ENCODE data around the gene PTPN3. TPM values are rescaled to one million over a fixed set of nuclear protein-coding genes. Genes with fewer than 3 reads are reported as not detected.

The PTPN3 gene
- total RNA-seq, 2 donors from 2014 or later = 13.2 to 19.5 TPM

- Histone ChIP-seq H3K4me3 (no peak overlapping the region), H3K27ac (no peak overlapping the region), H3K4me1 (peaks cover 5% of the 10 kb centered on the region), H3K9me3 (no peaks in the 10 kb centered on the region), H3K27me3 (no peaks in the 10 kb centered on the region), H3K36me3 (replicated peaks in 1 of 2; ENCODE audit: insufficient read depth in 1 of 2, low read depth in 2 of 2) (peaks cover 0 to 6% of the 10 kb centered on the region in 2 donors)
- DNase-seq (no peak), ATAC-seq (no peak)
- intact Hi-C loops (cut with DNase I) = no loop called here
- TF ChIP-seq, protein P1, sequence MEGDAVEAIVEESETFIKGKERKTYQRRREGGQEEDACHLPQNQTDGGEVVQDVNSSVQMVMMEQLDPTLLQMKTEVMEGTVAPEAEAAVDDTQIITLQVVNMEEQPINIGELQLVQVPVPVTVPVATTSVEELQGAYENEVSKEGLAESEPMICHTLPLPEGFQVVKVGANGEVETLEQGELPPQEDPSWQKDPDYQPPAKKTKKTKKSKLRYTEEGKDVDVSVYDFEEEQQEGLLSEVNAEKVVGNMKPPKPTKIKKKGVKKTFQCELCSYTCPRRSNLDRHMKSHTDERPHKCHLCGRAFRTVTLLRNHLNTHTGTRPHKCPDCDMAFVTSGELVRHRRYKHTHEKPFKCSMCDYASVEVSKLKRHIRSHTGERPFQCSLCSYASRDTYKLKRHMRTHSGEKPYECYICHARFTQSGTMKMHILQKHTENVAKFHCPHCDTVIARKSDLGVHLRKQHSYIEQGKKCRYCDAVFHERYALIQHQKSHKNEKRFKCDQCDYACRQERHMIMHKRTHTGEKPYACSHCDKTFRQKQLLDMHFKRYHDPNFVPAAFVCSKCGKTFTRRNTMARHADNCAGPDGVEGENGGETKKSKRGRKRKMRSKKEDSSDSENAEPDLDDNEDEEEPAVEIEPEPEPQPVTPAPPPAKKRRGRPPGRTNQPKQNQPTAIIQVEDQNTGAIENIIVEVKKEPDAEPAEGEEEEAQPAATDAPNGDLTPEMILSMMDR (IDR thresholded peaks at IDR 0.05) = no peak
- TF ChIP-seq POLR2A (IDR thresholded peaks at IDR 0.05) = no peak
- WGBS, 2 donors = 63 to 67% methylated on average over 8 of the region's 8 CpGs
Measured at GRCh38 chr9:109458453-109459211, 39.5 kb downstream of the PTPN3 start.

DNA sequence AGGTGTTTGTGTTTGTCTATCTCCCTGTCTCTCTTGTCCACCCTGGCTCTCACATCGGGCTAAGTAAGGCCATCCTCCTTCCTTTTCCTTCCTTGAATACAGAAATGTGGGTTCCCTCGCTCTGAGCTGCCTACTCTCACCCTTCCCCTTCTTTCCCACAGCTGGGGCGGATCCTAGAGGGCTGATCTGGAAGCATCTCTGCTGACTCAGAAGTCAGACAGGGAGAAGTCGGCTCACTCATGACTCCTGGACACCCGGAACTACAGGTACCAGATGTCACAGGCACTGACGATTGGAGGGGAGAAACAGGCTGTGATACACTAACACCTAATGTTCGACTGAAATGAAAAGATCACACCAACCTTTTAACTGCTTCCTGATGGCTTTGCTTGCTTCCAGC, 41.3 kb downstream of the PTPN3 start:
- Histone ChIP-seq H3K4me1 (peaks cover 8% of the 10 kb centered on the region), H3K27ac (no peak overlapping the region), H3K4me3 (no peak overlapping the region), H3K36me3 (replicated peaks in 1 of 2; ENCODE audit: insufficient read depth in 1 of 2, low read depth in 2 of 2) (peaks cover 0 to 4% of the 10 kb centered on the region in 2 donors), H3K9me3 (no peaks in the 10 kb centered on the region), H3K27me3 (no peaks in the 10 kb centered on the region)
- no peak for DNase-seq
- ATAC-seq = no peak
- no peak for TF ChIP-seq POLR2A (IDR thresholded peaks at IDR 0.05)
- WGBS, 2 donors = 76 to 79% methylated on average over 7 of the region's 7 CpGs
- intact Hi-C loops (cut with DNase I) = no loop called here

- WGBS, 2 donors = 79 to 90% methylated on average over 9 to 10 of the region's 11 CpGs
- intact Hi-C loops (cut with DNase I) = no loop called here
- Histone ChIP-seq H3K9me3 (no peaks in the 10 kb centered on the region), H3K36me3 (replicated peaks in 1 of 2; ENCODE audit: insufficient read depth in 1 of 2, low read depth in 2 of 2) (peaks cover 0 to 4% of the 10 kb centered on the region in 2 donors), H3K27ac (no peak overlapping the region), H3K4me1 (peaks cover 8% of the 10 kb centered on the region), H3K27me3 (no peaks in the 10 kb centered on the region), H3K4me3 (no peak overlapping the region)
- TF ChIP-seq POLR2A (IDR thresholded peaks at IDR 0.05) = no peak
- TF ChIP-seq, protein P1 (IDR thresholded peaks at IDR 0.05) = no peak
- ATAC-seq (no peak), DNase-seq (no peak)
Measured at GRCh38 chr9:109455861-109456260, 42.2 kb downstream of the PTPN3 start.

- ATAC-seq = no peak
- DNase-seq = no peak
- Histone ChIP-seq H3K27me3 (no peaks in the 10 kb centered on the region), H3K27ac (no peak overlapping the region), H3K4me3 (no peak overlapping the region), H3K4me1 (peaks cover 8% of the 10 kb centered on the region), H3K36me3 (replicated peaks in 1 of 2; ENCODE audit: insufficient read depth in 1 of 2, low read depth in 2 of 2) (peaks cover 0 to 4% of the 10 kb centered on the region in 2 donors), H3K9me3 (no peaks in the 10 kb centered on the region)
- intact Hi-C loops (cut with DNase I) = no loop called here
- 81 to 83% methylated on average over 7 of the region's 7 CpGs for WGBS, 2 donors
- no peak for TF ChIP-seq POLR2A (IDR thresholded peaks at IDR 0.05)
- TF ChIP-seq, protein P1 (IDR thresholded peaks at IDR 0.05) = no peak
Measured at GRCh38 chr9:109455391-109455790, 42.7 kb downstream of the PTPN3 start.

DNA sequence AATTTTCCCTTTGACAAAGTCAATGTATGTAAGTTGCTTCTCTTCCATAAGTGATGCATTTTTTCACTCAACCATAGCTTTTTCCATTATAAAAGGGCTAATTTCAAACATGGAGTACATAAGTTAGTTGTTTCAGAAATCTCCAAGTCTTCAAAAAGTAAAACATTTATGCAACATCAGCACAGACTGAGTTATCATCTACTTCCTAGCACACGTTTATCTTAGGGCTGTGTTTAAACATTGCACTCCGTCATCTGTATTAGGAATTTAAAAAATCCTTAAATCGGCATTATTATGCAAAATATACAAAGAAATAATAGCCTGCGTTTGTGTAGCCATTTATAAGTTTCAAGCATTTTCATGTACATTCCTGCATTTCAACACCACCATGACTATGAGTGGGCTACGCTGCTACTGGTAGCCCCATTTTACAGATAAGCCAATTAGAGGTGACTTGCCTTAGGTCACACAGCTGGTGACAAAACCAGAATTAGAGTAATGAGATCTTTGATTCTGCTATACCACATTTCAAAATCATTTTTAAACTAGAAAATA, 43.4 kb downstream of the PTPN3 start:
- ATAC-seq (no peak), DNase-seq (no peak)
- H3K27me3 ChIP-seq = no peaks in the 10 kb centered on the region
- H3K4me3 ChIP-seq = no peak overlapping the region
- 64 to 67% methylated on average over 5 of the region's 5 CpGs for WGBS, 2 donors
- H3K9me3 ChIP-seq = no peaks in the 10 kb centered on the region
- TF ChIP-seq, protein P1 (IDR thresholded peaks at IDR 0.05) = no peak
- TF ChIP-seq POLR2A (IDR thresholded peaks at IDR 0.05) = no peak
- H3K36me3 ChIP-seq (replicated peaks in 1 of 2; ENCODE audit: insufficient read depth in 1 of 2, low read depth in 2 of 2) = peaks cover 0 to 4% of the 10 kb centered on the region in 2 donors
- no peak overlapping the region for H3K27ac ChIP-seq
- peaks cover 8% of the 10 kb centered on the region for H3K4me1 ChIP-seq
- intact Hi-C loops (cut with DNase I) = no loop called here
